AG09309 (cell line): ENCODE results near the gene KLHDC3.

ENCODE experiments used
- DNase-seq: peaks from one replicate; pipeline ENCODE4 v3.0.0-alpha.2; 2010; ENCODE audit warnings: low read depth
- H3K4me3 ChIP-seq: 2 replicates; pipeline ENCODE4 v1.5.1; 2011; ENCODE audit warnings: mild to moderate bottlenecking, low read depth, low read length, moderate library complexity; ENCODE audit not compliant: control insufficient read depth
- TF ChIP-seq, protein P1 (sequence below): IDR thresholded peaks from 2 replicates; pipeline ENCODE4 v1.5.1; 2011; ENCODE audit warnings: mild to moderate bottlenecking, low read depth, low read length, inconsistent platforms; ENCODE audit not compliant: insufficient read depth, control insufficient read depth; ENCODE audit errors: missing control alignments

Gene KLHDC3

DNA sequence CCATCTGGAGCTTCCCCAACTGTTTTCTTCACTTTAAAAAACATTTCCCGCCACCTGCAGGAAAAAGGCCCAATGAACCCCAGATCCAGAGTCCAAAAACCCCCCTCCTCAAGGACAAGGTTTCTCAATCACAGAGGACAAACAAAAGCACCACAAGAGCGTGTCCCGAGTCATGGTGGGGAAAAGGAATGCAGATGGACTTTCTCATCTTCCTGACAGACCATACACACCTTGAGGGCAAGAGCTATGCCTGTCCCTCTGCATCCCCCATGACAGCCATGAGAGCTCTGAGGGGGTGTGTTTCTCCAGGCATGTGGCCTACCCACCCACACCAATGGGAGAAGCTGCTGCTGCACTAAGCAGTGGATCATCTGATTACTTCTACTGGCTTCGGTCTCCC, 44.1 kb upstream of the KLHDC3 start:
- TF ChIP-seq, protein P1, sequence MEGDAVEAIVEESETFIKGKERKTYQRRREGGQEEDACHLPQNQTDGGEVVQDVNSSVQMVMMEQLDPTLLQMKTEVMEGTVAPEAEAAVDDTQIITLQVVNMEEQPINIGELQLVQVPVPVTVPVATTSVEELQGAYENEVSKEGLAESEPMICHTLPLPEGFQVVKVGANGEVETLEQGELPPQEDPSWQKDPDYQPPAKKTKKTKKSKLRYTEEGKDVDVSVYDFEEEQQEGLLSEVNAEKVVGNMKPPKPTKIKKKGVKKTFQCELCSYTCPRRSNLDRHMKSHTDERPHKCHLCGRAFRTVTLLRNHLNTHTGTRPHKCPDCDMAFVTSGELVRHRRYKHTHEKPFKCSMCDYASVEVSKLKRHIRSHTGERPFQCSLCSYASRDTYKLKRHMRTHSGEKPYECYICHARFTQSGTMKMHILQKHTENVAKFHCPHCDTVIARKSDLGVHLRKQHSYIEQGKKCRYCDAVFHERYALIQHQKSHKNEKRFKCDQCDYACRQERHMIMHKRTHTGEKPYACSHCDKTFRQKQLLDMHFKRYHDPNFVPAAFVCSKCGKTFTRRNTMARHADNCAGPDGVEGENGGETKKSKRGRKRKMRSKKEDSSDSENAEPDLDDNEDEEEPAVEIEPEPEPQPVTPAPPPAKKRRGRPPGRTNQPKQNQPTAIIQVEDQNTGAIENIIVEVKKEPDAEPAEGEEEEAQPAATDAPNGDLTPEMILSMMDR, result no peak
- DNase-seq, result no peak
- no peak overlapping the region for H3K4me3 ChIP-seq

DNA sequence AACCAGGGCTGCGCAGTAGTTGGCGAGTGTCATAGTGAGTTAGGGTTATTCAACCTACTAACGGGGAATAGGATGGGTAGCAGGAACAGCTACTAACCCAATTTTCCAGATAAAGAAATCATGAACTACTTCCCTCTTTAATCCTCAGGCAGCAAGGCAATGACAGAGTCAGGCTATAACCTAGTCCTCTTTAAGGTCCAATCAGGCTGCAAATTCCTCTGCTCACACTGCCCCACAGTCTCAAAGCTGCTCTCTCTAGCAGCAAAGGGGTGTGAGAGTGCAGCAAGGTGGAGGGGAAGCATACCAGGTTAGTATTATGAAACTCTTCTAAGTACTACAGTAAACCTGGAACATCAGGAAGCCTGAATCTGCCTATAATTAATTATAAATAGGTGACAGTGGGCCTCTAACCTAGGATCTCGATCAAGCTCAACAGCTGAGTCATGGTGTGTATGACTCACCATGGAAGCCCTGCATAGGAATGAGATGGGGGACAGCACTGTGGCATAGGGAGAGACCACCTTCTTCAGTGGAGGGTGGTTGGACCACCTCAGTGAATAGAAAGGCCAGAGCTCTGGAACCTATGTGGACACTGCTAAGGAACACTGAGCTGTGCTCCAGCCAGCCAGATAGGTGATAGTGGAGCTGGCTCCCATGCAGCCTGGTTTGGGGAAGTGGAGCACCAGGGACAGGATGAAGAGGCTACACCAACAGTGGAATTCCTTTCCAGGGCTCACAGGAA, 43.0 kb upstream of the KLHDC3 start:
- DNase-seq, result no peak
- TF ChIP-seq, protein P1, result no peak

DNA sequence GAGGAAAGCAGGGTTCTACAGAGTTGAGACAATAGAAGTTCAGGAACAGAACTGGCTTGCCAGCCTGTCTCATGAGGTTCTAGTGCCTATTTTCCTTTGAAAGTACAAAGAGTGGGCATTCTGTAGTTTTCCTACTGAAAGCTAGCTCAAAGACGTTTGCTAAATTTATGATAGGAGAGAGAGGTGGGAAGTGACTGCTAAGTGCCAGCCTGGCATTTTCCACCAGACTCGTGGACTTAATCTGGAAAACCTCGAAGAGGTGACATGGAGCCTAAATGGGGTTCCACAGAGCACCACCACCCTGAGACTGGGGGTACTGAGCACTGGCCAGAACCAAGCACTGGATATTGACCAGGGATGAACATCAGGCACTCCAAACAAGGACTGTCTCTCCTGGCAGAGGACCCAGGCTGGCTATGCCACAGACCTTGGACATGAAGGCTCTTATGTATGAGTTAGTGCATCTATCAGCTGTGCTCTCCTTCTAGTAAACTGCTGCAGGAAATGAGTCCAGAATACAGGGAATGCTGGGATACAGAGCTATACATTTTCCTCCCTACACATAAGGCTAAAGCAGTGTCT, 42.2 kb upstream of the KLHDC3 start:
- DNase-seq, result no peak
- no peak overlapping the region for H3K4me3 ChIP-seq
- TF ChIP-seq, protein P1, result no peak

More for the DNA sequence above, 43.0 kb upstream of the KLHDC3 start:
- no peak overlapping the region for H3K4me3 ChIP-seq

DNA sequence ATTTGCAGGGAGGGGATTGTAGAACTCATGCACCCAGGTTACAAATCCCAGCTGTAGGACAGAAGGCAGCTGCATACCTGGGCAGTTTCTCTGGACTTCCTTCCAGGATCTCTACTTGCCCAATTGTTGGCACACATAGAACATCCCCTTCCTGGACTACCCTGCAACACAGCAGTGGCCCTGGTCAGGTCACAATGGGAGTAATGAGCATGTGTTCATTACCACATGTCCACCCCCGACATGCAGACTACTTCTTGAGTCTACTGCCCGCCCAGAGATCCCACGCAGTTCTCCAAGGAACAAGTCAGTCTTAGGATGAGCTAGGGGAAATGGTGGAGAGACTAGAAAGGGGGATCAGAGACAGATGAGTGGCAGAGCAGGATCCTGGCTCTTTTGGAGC, 40.1 kb upstream of the KLHDC3 start:
- DNase-seq, result no peak
- TF ChIP-seq, protein P1, result no peak
- H3K4me3 ChIP-seq, result no peak overlapping the region

DNA sequence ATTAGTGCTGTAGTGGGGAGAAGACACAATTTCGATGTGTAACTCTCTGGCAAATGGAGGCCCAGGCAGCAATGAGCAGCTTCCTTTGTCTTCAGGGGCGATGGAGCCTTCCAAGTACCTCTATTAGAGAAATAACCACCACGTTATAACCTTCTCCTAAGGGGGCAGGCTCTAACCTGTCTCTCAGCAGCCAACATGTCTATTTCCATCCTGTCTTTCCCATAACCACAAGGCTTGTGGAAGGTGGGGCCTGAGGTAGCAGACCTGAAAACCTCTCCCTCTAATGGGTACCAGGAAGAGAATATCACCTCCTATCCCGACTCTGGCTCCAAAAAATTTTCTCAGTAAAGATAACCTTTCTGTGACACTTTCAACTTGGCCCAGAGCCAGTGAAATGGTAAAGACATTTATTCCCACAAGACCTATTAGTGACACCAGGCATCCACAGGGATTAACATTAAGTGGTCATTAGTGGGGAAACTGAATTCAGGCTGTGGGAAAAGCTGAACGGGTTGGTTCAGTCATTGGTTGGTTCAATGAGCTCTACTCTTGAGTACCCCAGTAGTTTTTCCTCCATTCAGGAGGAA, 39.0 kb upstream of the KLHDC3 start:
- TF ChIP-seq, protein P1, result no peak
- H3K4me3 ChIP-seq, result no peak overlapping the region
- no peak for DNase-seq

DNA sequence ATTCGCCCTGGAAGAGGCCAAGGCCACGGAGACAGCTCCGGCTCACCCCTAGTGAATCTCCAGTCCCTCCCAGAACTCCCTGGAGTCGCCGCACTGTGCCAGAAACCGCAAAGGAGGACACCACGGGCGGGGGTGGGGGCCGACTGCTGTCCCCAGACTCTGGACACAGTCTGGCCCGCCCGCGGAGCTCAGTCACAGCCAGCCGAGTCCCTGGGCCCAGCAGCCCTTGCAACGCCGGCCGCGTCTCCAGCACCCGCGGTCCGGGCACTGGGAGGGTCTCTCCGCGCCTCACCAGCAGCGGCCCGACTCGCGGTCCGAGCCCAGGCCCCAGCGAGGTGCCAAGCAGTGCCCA, 35.6 kb upstream of the KLHDC3 start:
- TF ChIP-seq, protein P1, result no peak
- DNase-seq, result no peak
- peak overlapping the region; percentile 94 for H3K4me3 ChIP-seq
